HCT116 (cell line): Measurements from ENCODE around the gene DHCR24. TPM values are rescaled to one million over a fixed set of nuclear protein-coding genes. Genes with fewer than 3 reads are reported as not detected.

Experiments used
- ATAC-seq: fragments of 200-7000 bp; cut with Tn5 transposase; 2 replicates; pipeline ENCODE4 v1.9.1; 2020; ENCODE audit warnings: mild to moderate bottlenecking, moderate library complexity
- BruUV-seq: library from RNA; stranded (reverse); fragments of 400-500 nt; replicated peaks from 2 replicates; lab custom pipeline; 2021; lab: Mats Ljungman, UMichigan
- CTCF ChIA-PET: fragments of 300-600 bp; sonication (Branson Sonifier 250); formaldehyde crosslinking; loops from one replicate; lab custom pipeline; 2021; ENCODE audit warnings: antibody characterized with exemption; lab: Charles Lee
- POLR2A ChIA-PET: fragments of 300-600, 350-600 bp; sonication (Branson Sonifier 250); formaldehyde crosslinking; loops from one replicate; lab custom pipeline; 2021; ENCODE audit warnings: antibody characterized with exemption; lab: Charles Lee
- RAD21 ChIA-PET, 2 experiments: fragments of 300-600 bp; sonication (Branson Sonifier 250); formaldehyde crosslinking; loops; one replicate each; lab custom pipeline; 2023; ENCODE audit warnings: low total read pairs in 2 of 2; ENCODE audit not compliant: uncharacterized antibody in 2 of 2, unreplicated experiment in 2 of 2, low non-redundant PET in 1 of 2; lab: Charles Lee
- DNase-seq: peaks from one replicate; pipeline ENCODE4 v3.0.0-alpha.2; 2010; ENCODE audit warnings: low read depth, low spot score
- H2AFZ ChIP-seq: fragments of 200-600 bp; shearing (Covaris generic), sonication (generic); 2 replicates; pipeline ENCODE4 v1.6.1; 2017; ENCODE audit warnings: low read depth, mixed run types, mixed read lengths, antibody characterized with exemption, low read length; ENCODE audit not compliant: poor library complexity, severe bottlenecking
- H3K27ac ChIP-seq: 2 replicates; pipeline ENCODE4 v1.5.1; 2012; ENCODE audit warnings: low read depth, low read length
- H3K27me3 ChIP-seq: fragments of 200-600 bp; sonication (generic); 2 replicates; pipeline ENCODE4 v1.6.1; 2016; ENCODE audit warnings: mixed run types, low read length, mixed read lengths; ENCODE audit not compliant: insufficient read depth
- H3K36me3 ChIP-seq, 2 experiments: fragments of 200-500 bp in 1 of 2; fragments of 200-600 bp in 1 of 2; sonication (Bioruptor generic) in 1 of 2; sonication (generic) in 1 of 2; 2 replicates each; pipeline versions ENCODE4 v1.5.1 to v1.6.1; 2014 to 2016; ENCODE audit warnings: low read length in 2 of 2, inconsistent platforms in 1 of 2, mixed read lengths in 1 of 2, mixed run types in 1 of 2; ENCODE audit not compliant: insufficient read depth in 2 of 2, control insufficient read depth in 1 of 2
- H3K4me1 ChIP-seq, 2 experiments: fragments of 200-600 bp in 1 of 2; sonication (generic) in 1 of 2; 2 replicates each; pipeline versions ENCODE4 v1.5.1 to v1.6.1; 2012 to 2017; ENCODE audit warnings: low read length in 2 of 2, inconsistent platforms in 1 of 2, mild to moderate bottlenecking in 1 of 2, mixed read lengths in 1 of 2, mixed run types in 1 of 2, moderate library complexity in 1 of 2; ENCODE audit not compliant: insufficient read depth in 2 of 2, control insufficient read depth in 1 of 2
- H3K4me2 ChIP-seq: fragments of 200-600 bp; sonication (generic); 2 replicates; pipeline ENCODE4 v1.6.1; 2017; ENCODE audit warnings: mixed run types, low read length, mixed read lengths
- H3K4me3 ChIP-seq, 2 experiments: fragments of 200-600 bp in 1 of 2; sonication (generic) in 1 of 2; replicated peaks in 1 of 2; 2 replicates each; pipeline ENCODE4 v1.5.1; 2011 to 2016; ENCODE audit warnings: low read length in 2 of 2, control low read depth in 1 of 2, low read depth in 1 of 2, mild to moderate bottlenecking in 1 of 2, mixed read lengths in 1 of 2, mixed run types in 1 of 2
- H3K79me2 ChIP-seq: fragments of 200-600 bp; sonication (generic); 2 replicates; pipeline ENCODE4 v1.6.1; 2017; ENCODE audit warnings: mild to moderate bottlenecking, mixed run types, low read length, moderate library complexity, mixed read lengths; ENCODE audit not compliant: insufficient read depth
- H3K9ac ChIP-seq: fragments of 200-600 bp; sonication (generic); 2 replicates; pipeline ENCODE4 v1.6.1; 2016; ENCODE audit warnings: low read length, mixed read lengths
- H3K9me2 ChIP-seq: fragments of 200-600 bp; sonication (generic), shearing (Covaris generic); 2 replicates; pipeline ENCODE4 v1.6.1; 2017; ENCODE audit warnings: mixed run types, mild to moderate bottlenecking, moderate library complexity; ENCODE audit not compliant: insufficient read depth
- H3K9me3 ChIP-seq, 2 experiments: fragments of 200-500 bp in 1 of 2; fragments of 200-600 bp in 1 of 2; sonication (Bioruptor generic) in 1 of 2; sonication (generic) in 1 of 2; 2 replicates each; pipeline ENCODE4 v1.6.1; 2014 to 2017; ENCODE audit warnings: low read length in 2 of 2, mixed read lengths in 2 of 2, inconsistent platforms in 1 of 2, low read depth in 1 of 2, mild to moderate bottlenecking in 1 of 2, mixed run types in 1 of 2, moderate library complexity in 1 of 2; ENCODE audit not compliant: control insufficient read depth in 1 of 2, insufficient read depth in 1 of 2
- H4K20me1 ChIP-seq: fragments of 200-600 bp; sonication (generic), shearing (Covaris generic); 2 replicates; pipeline ENCODE4 v1.6.1; 2017; ENCODE audit warnings: mixed run types, mild to moderate bottlenecking, moderate library complexity; ENCODE audit not compliant: insufficient read depth
- EZH2phosphoT487 ChIP-seq: fragments of 200-600 bp; IDR thresholded peaks from 2 replicates; pipeline ENCODE4 v1.6.1; 2018; ENCODE audit warnings: antibody characterized with exemption, borderline replicate concordance
- FOSL1 ChIP-seq: IDR thresholded peaks from 2 replicates; pipeline ENCODE4 v1.6.1; 2012; ENCODE audit warnings: low read depth
- SRF ChIP-seq: IDR thresholded peaks from 2 replicates; pipeline ENCODE4 v1.6.1; 2012; ENCODE audit warnings: low read depth
- YY1 ChIP-seq: IDR thresholded peaks from 2 replicates; pipeline ENCODE4 v1.6.1; 2011; ENCODE audit warnings: low read length, low read depth, moderate library complexity, mild to moderate bottlenecking; ENCODE audit not compliant: insufficient replicate concordance; ENCODE audit errors: extremely low read depth
- intact Hi-C: fragments of 100-400 bp; cut with micrococcal nuclease; formaldehyde crosslinking; loops from 2 replicates; pipeline ENCODE4 v1.10.0; 2022
- total RNA-seq: library from RNA; stranded (reverse); gene quantifications from one replicate; pipeline ENCODE4 v1.2.1, GENCODE V29; 2021; ENCODE audit not compliant: unreplicated experiment
- TF ChIP-seq, protein P1 (sequence below): IDR thresholded peaks from 2 replicates; pipeline ENCODE4 v1.6.1; 2012; ENCODE audit warnings: low read depth
- TF ChIP-seq, protein P2 (sequence below), 3 experiments: fragments of 200-600 bp in 1 of 3; sonication (generic) in 1 of 3; IDR thresholded peaks in 2 of 3; conservative IDR thresholded peaks in 1 of 3; 2 replicates each; pipeline ENCODE4 v1.5.1; 2012 to 2017; ENCODE audit warnings: low read depth in 2 of 3, low read length in 2 of 3, antibody characterized with exemption in 1 of 3, borderline replicate concordance in 1 of 3, control low read depth in 1 of 3, mild to moderate bottlenecking in 1 of 3, mixed read lengths in 1 of 3, mixed run types in 1 of 3, moderate library complexity in 1 of 3; ENCODE audit not compliant: insufficient read depth in 1 of 3

The DHCR24 gene
- total RNA-seq, 1 experiment from 2014 or later, result 132 TPM

DNA sequence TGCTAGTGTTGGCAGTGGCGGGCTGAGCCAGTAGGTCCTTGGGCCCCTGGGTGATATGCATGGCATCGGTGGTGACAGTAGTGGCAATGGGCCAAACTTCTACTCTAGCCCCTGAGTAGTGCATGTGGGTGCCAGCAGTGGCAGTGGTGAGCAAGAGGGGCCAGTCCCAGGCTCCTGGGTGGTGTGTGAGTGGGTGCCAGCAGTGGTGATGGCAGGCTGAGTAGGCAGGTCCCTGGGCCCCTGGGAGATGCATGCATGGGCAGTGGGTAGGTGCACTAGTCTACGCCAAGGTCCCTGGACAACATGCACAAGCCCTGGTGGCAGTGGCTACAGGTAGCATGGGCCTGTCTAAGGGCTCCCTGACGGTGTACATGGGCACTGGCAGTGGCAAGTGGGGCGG, 61.3 kb downstream of the DHCR24 start:
- DNase-seq (no peak), ATAC-seq (no peak)
- no peak overlapping the region for H2AFZ ChIP-seq
- H3K4me2 ChIP-seq, result no peak overlapping the region
- H3K4me3 ChIP-seq, result no peak overlapping the region
- no peaks in the 10 kb centered on the region for H3K4me1 ChIP-seq
- H3K27me3 ChIP-seq, result no peaks in the 10 kb centered on the region
- no peaks in the 10 kb centered on the region for H4K20me1 ChIP-seq
- H3K79me2 ChIP-seq, result no peaks in the 10 kb centered on the region
- H3K27ac ChIP-seq, result no peak overlapping the region
- TF ChIP-seq FOSL1, result no peak
- TF ChIP-seq SRF, result no peak
- TF ChIP-seq, protein P1, sequence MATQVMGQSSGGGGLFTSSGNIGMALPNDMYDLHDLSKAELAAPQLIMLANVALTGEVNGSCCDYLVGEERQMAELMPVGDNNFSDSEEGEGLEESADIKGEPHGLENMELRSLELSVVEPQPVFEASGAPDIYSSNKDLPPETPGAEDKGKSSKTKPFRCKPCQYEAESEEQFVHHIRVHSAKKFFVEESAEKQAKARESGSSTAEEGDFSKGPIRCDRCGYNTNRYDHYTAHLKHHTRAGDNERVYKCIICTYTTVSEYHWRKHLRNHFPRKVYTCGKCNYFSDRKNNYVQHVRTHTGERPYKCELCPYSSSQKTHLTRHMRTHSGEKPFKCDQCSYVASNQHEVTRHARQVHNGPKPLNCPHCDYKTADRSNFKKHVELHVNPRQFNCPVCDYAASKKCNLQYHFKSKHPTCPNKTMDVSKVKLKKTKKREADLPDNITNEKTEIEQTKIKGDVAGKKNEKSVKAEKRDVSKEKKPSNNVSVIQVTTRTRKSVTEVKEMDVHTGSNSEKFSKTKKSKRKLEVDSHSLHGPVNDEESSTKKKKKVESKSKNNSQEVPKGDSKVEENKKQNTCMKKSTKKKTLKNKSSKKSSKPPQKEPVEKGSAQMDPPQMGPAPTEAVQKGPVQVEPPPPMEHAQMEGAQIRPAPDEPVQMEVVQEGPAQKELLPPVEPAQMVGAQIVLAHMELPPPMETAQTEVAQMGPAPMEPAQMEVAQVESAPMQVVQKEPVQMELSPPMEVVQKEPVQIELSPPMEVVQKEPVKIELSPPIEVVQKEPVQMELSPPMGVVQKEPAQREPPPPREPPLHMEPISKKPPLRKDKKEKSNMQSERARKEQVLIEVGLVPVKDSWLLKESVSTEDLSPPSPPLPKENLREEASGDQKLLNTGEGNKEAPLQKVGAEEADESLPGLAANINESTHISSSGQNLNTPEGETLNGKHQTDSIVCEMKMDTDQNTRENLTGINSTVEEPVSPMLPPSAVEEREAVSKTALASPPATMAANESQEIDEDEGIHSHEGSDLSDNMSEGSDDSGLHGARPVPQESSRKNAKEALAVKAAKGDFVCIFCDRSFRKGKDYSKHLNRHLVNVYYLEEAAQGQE, result no peak
- no peak for TF ChIP-seq EZH2phosphoT487
- no peak for TF ChIP-seq YY1
- no peaks in the 10 kb centered on the region for H3K36me3 ChIP-seq
- ChIA-PET RAD21 (no interaction called here), CTCF (no interaction called here), POLR2A (no interaction called here)
- no TSS peak for BruUV-seq
- no peak overlapping the region for H3K9ac ChIP-seq
- H3K9me3 ChIP-seq, result no peaks in the 10 kb centered on the region; a peak in 1 of 4 replicates
- H3K9me2 ChIP-seq, result no peaks in the 10 kb centered on the region
- intact Hi-C loops, result no loop called here

DNA sequence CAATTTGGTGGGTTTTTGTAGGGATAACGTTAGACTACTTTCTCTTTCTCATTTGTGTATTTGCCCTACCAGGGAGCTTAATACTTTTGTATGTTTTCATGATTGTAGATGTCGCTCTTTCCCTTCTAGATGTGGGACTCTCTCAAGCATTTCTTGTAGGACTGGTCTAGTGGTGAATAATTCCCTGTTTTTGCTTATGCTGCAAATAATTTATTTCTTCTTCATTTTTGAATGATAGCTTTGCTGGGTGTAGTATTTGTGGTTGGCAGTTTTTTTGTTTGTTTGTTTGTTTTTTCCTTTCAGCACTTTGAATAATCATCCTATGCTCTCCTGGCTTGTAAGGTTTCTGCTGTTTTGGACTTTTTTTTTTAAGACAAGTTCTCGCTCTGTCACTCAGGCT, 63.3 kb downstream of the DHCR24 start:
- ChIA-PET POLR2A (no interaction called here), CTCF (no interaction called here), RAD21 (no interaction called here)
- no peak overlapping the region for H3K4me2 ChIP-seq
- no peaks in the 10 kb centered on the region for H3K27me3 ChIP-seq
- no peaks in the 10 kb centered on the region for H3K36me3 ChIP-seq
- TF ChIP-seq, protein P2, sequence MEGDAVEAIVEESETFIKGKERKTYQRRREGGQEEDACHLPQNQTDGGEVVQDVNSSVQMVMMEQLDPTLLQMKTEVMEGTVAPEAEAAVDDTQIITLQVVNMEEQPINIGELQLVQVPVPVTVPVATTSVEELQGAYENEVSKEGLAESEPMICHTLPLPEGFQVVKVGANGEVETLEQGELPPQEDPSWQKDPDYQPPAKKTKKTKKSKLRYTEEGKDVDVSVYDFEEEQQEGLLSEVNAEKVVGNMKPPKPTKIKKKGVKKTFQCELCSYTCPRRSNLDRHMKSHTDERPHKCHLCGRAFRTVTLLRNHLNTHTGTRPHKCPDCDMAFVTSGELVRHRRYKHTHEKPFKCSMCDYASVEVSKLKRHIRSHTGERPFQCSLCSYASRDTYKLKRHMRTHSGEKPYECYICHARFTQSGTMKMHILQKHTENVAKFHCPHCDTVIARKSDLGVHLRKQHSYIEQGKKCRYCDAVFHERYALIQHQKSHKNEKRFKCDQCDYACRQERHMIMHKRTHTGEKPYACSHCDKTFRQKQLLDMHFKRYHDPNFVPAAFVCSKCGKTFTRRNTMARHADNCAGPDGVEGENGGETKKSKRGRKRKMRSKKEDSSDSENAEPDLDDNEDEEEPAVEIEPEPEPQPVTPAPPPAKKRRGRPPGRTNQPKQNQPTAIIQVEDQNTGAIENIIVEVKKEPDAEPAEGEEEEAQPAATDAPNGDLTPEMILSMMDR (IDR thresholded peaks at IDR 0.05 in 2 of 3, conservative IDR thresholded peaks at IDR 0.05 in 1 of 3; ENCODE audit: borderline replicate concordance in 1 of 3, insufficient read depth in 1 of 3, low read depth in 2 of 3, low read length in 2 of 3), result no peak
- H3K9me2 ChIP-seq, result no peaks in the 10 kb centered on the region
- DNase-seq, result no peak
- H3K4me3 ChIP-seq, result no peak overlapping the region
- H2AFZ ChIP-seq, result no peak overlapping the region
- BruUV-seq, result no TSS peak
- H3K27ac ChIP-seq, result no peak overlapping the region
- no peaks in the 10 kb centered on the region for H3K4me1 ChIP-seq
- no peaks in the 10 kb centered on the region for H4K20me1 ChIP-seq
- intact Hi-C loops, result no loop called here
- no peaks in the 10 kb centered on the region for H3K9me3 ChIP-seq
- no peak for ATAC-seq
- H3K79me2 ChIP-seq, result no peaks in the 10 kb centered on the region
- H3K9ac ChIP-seq, result no peak overlapping the region
